ENCODE measurements around the gene FBXL20. TPM values are rescaled to one million over a fixed set of nuclear protein-coding genes. Genes with fewer than 3 reads are reported as not detected.

Gene FBXL20
- total RNA-seq, 1 donor from 2014 or later: 13.8 TPM

DNA sequence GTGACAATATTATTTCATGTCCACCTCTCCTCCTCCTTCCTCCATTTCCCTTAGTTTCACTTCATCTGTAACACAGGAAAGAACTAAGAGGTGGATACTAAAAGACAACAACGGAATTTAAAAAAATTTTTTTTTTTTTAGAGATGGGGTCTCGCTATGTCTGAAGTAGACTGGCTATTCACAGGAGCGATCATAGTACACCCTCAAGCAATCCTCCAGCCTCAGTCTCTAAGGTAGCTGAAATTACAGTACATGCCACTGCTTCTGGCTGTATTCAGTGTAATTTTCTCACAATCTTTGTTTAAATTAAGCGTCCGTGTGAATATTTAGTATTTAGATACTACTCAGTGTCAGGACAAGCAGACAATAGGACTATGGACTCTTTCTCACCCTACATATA, 35.6 kb downstream of the FBXL20 start:
- DNase-seq (ENCODE audit: low read depth, low spot score): no peak
- H3K4me1 Mint-ChIP-seq: no peaks in the 10 kb centered on the region
- no peaks in the 10 kb centered on the region for H3K36me3 Mint-ChIP-seq (ENCODE audit: low read depth)
- no peaks in the 10 kb centered on the region for H3K27me3 Mint-ChIP-seq (ENCODE audit: low read depth)
- H3K4me3 Mint-ChIP-seq: no peak overlapping the region
- TF ChIP-seq, protein P1, sequence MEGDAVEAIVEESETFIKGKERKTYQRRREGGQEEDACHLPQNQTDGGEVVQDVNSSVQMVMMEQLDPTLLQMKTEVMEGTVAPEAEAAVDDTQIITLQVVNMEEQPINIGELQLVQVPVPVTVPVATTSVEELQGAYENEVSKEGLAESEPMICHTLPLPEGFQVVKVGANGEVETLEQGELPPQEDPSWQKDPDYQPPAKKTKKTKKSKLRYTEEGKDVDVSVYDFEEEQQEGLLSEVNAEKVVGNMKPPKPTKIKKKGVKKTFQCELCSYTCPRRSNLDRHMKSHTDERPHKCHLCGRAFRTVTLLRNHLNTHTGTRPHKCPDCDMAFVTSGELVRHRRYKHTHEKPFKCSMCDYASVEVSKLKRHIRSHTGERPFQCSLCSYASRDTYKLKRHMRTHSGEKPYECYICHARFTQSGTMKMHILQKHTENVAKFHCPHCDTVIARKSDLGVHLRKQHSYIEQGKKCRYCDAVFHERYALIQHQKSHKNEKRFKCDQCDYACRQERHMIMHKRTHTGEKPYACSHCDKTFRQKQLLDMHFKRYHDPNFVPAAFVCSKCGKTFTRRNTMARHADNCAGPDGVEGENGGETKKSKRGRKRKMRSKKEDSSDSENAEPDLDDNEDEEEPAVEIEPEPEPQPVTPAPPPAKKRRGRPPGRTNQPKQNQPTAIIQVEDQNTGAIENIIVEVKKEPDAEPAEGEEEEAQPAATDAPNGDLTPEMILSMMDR (conservative IDR thresholded peaks at IDR 0.05): no peak
- H3K9me3 Mint-ChIP-seq: no peaks in the 10 kb centered on the region
- no peak overlapping the region for H3K27ac Mint-ChIP-seq (ENCODE audit: unreplicated experiment)

DNA sequence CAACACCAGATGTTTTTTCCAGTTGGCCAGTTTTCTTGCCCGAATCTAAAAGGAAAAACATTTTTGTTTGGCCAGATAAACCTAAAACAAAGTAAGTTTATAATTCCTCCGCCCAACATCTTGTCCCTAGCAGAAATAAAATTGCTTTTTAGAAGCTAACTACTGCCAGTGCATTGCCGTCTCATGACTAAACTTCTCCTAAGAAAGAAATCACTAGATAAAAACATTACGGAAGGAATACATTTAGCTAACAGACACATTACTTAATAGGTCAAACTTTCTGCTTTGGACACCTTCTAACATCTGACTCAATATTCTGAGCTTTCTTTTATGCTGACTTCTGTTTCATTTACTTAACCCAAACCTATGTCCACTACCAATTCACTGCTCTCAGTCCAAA, 36.2 kb downstream of the FBXL20 start:
- no peaks in the 10 kb centered on the region for H3K36me3 Mint-ChIP-seq (ENCODE audit: low read depth)
- TF ChIP-seq, protein P1 (conservative IDR thresholded peaks at IDR 0.05): no peak
- no peaks in the 10 kb centered on the region for H3K9me3 Mint-ChIP-seq
- no peak for DNase-seq (ENCODE audit: low read depth, low spot score)
- no peaks in the 10 kb centered on the region for H3K4me1 Mint-ChIP-seq
- H3K4me3 Mint-ChIP-seq: no peak overlapping the region
- no peak overlapping the region for H3K27ac Mint-ChIP-seq (ENCODE audit: unreplicated experiment)
- H3K27me3 Mint-ChIP-seq (ENCODE audit: low read depth): no peaks in the 10 kb centered on the region

DNA sequence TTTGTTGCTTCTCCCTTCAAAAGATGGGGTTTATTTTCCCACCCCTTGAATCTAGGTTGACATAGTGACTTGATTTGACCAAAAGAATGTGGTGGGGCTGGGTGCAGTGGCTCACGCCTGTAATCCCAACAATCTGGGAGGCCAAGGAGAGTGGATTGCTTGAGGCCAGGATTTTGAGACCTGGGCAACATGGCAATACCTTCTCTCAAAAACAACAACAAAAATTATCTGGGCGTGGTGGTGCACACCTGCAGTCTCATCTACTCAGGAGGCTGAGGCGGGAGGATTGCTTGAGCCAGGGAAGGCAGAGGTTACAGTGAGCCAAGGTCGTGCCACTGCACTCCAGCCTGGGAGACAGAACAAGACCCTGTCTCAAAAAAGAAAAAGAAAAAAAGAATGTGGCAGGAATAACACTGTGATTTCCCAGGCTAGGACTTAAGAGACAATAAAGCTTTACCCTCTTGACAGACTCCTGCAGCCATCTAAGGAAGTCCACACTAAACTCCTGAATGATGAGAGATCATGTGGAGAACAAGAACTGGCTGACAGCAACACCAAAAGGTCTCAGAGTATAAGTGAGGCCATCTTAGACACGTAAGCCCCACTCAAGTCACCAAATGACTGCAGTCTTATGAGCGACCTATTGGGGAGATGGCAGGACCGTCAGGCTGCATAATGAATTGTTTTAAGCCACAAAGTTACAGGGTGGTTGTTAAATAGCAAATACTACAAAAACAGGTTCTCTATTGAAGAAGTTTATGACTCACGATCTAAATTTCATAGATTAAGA, 37.0 kb downstream of the FBXL20 start:
- no peak overlapping the region for H3K4me3 Mint-ChIP-seq
- H3K27ac Mint-ChIP-seq (ENCODE audit: unreplicated experiment): no peak overlapping the region
- no peaks in the 10 kb centered on the region for H3K36me3 Mint-ChIP-seq (ENCODE audit: low read depth)
- TF ChIP-seq, protein P1 (conservative IDR thresholded peaks at IDR 0.05): no peak
- no peak for DNase-seq (ENCODE audit: low read depth, low spot score)
- no peaks in the 10 kb centered on the region for H3K4me1 Mint-ChIP-seq
- no peaks in the 10 kb centered on the region for H3K9me3 Mint-ChIP-seq
- H3K27me3 Mint-ChIP-seq (ENCODE audit: low read depth): no peaks in the 10 kb centered on the region

DNA sequence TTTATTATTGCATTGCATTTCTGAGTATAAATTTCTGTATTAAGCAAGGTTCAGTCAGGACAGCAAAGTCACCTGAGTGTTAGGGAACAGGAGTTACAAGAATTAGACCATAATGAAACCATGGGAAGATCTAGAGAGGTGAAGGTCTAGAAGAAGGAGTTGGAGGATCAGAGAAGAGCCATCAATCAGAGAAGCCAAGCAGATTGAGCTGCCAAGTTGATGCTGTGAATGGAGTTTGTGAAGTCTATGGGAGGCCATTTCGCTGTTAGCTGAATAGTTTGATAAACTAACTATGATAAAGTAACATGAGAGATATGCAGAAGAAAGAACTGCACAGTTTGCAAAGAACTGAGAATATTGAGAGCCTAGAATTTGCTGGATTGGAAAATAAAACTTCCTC, 40.4 kb downstream of the FBXL20 start:
- no peak for DNase-seq (ENCODE audit: low read depth, low spot score)
- TF ChIP-seq, protein P1 (conservative IDR thresholded peaks at IDR 0.05): no peak
- H3K27me3 Mint-ChIP-seq (ENCODE audit: low read depth): no peaks in the 10 kb centered on the region
- no peaks in the 10 kb centered on the region for H3K4me1 Mint-ChIP-seq
- no peak overlapping the region for H3K4me3 Mint-ChIP-seq
- H3K27ac Mint-ChIP-seq (ENCODE audit: unreplicated experiment): no peak overlapping the region
- H3K9me3 Mint-ChIP-seq: no peaks in the 10 kb centered on the region
- H3K36me3 Mint-ChIP-seq (ENCODE audit: low read depth): no peaks in the 10 kb centered on the region

DNA sequence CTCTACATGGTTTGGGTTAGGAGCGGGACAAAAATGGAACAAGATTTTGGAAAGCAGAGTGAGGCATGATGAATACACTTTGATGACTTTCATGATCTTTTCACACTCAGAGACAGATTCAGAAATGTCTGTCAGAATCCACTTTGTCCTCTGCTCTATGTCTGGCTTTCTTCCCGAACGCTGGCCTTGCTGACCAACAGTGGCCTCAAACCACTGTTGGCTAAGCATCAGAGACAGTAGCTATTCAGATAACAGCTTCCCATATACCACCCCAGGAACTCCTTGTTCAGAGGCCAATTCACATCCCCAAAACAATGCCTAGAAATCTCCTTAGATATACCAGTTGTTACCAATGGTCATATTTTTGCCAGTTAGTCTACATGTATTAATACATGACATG, 40.9 kb downstream of the FBXL20 start:
- no peaks in the 10 kb centered on the region for H3K4me1 Mint-ChIP-seq
- no peak overlapping the region for H3K27ac Mint-ChIP-seq (ENCODE audit: unreplicated experiment)
- no peak overlapping the region for H3K4me3 Mint-ChIP-seq
- no peaks in the 10 kb centered on the region for H3K36me3 Mint-ChIP-seq (ENCODE audit: low read depth)
- DNase-seq (ENCODE audit: low read depth, low spot score): no peak
- TF ChIP-seq, protein P1 (conservative IDR thresholded peaks at IDR 0.05): no peak
- no peaks in the 10 kb centered on the region for H3K9me3 Mint-ChIP-seq
- H3K27me3 Mint-ChIP-seq (ENCODE audit: low read depth): no peaks in the 10 kb centered on the region

Data from neural crest cell (in vitro differentiated cells).